SK-N-SH (cell line): ENCODE data around the gene ZIC5. TPM values are rescaled to one million over a fixed set of nuclear protein-coding genes. Genes with fewer than 3 reads are reported as not detected.

ENCODE experiments used
- CTCF ChIA-PET: fragments of 300-600, 350-600 bp; formaldehyde crosslinking; extraction: SDS; loops from one replicate; lab custom pipeline; 2021; lab: Yijun Ruan, JAX
- POLR2A ChIA-PET: fragments of 350-600 bp; sonication (Branson Sonifier 250); formaldehyde crosslinking; extraction: SDS; loops from one replicate; lab custom pipeline; 2020; ENCODE audit warnings: antibody characterized with exemption, inconsistent platforms; lab: Yijun Ruan, JAX
- DNase-seq: peaks from one replicate; pipeline ENCODE4 v3.0.0; 2012
- H2AFZ ChIP-seq: fragments of 200-600 bp; sonication (generic); 2 replicates; pipeline ENCODE4 v1.8.1; 2016; ENCODE audit warnings: antibody characterized with exemption, mild to moderate bottlenecking, low read depth
- H3F3A ChIP-seq: fragments of 200-600 bp; sonication (generic); replicated peaks from 2 replicates; pipeline ENCODE3; 2016; ENCODE audit warnings: antibody characterized with exemption, mild to moderate bottlenecking; ENCODE audit not compliant: insufficient read depth
- H3K27ac ChIP-seq, 2 experiments: fragments of 200-500 bp in 1 of 2; fragments of 200-600 bp in 1 of 2; sonication (Bioruptor generic) in 1 of 2; sonication (generic), shearing (Covaris generic) in 1 of 2; 2 replicates each; pipeline versions ENCODE4 v1.5.1 to v1.6.1; 2014 to 2016; ENCODE audit warnings: low read depth in 2 of 2, inconsistent platforms in 1 of 2, low read length in 1 of 2, mild to moderate bottlenecking in 1 of 2, mixed read lengths in 1 of 2
- H3K27me3 ChIP-seq: fragments of 200-600 bp; sonication (generic), shearing (Covaris generic); 2 replicates; pipeline ENCODE4 v1.6.1; 2016; ENCODE audit warnings: mixed run types; ENCODE audit not compliant: insufficient read depth
- H3K36me3 ChIP-seq, 2 experiments: fragments of 200-500 bp in 1 of 2; fragments of 200-600 bp in 1 of 2; sonication (Bioruptor generic) in 1 of 2; sonication (generic) in 1 of 2; replicated peaks in 1 of 2; 2 replicates each; pipeline versions ENCODE3 to v1.5.1; 2014 to 2016; ENCODE audit warnings: low read length in 1 of 2, mild to moderate bottlenecking in 1 of 2; ENCODE audit not compliant: insufficient read depth in 2 of 2, control insufficient read depth in 1 of 2
- H3K4me1 ChIP-seq, 2 experiments: fragments of 200-500 bp in 1 of 2; fragments of 200-600 bp in 1 of 2; sonication (Bioruptor generic) in 1 of 2; sonication (generic), shearing (Covaris generic) in 1 of 2; 2 replicates each; pipeline versions ENCODE4 v1.5.1 to v1.6.1; 2014 to 2016; ENCODE audit warnings: low read depth in 1 of 2, low read length in 1 of 2, mixed run types in 1 of 2; ENCODE audit not compliant: insufficient read depth in 2 of 2, control insufficient read depth in 1 of 2
- H3K4me2 ChIP-seq: fragments of 200-600 bp; sonication (generic), shearing (Covaris generic); 2 replicates; pipeline ENCODE4 v1.6.1; 2017; ENCODE audit warnings: mixed run types
- H3K4me3 ChIP-seq, 2 experiments: fragments of 200-500 bp in 1 of 2; fragments of 200-600 bp in 1 of 2; sonication (Bioruptor generic) in 1 of 2; sonication (generic), shearing (Covaris generic) in 1 of 2; 2 replicates each; pipeline versions ENCODE4 v1.5.1 to v1.8.1; 2014 to 2016; ENCODE audit warnings: low read depth in 2 of 2, inconsistent platforms in 1 of 2, low read length in 1 of 2, mild to moderate bottlenecking in 1 of 2, mixed read lengths in 1 of 2, moderate library complexity in 1 of 2
- H3K79me2 ChIP-seq: fragments of 200-600 bp; sonication (generic); 2 replicates; pipeline ENCODE4 v1.8.1; 2017; ENCODE audit warnings: mild to moderate bottlenecking; ENCODE audit not compliant: insufficient read depth
- H3K9ac ChIP-seq: fragments of 200-600 bp; sonication (generic); 2 replicates; pipeline ENCODE4 v1.6.1; 2017; ENCODE audit warnings: mixed run types
- H3K9me2 ChIP-seq: fragments of 200-600 bp; sonication (generic); 2 replicates; pipeline ENCODE4 v1.6.1; 2017; ENCODE audit warnings: mixed run types
- H3K9me3 ChIP-seq: fragments of 200-600 bp; sonication (generic); 2 replicates; pipeline ENCODE4 v1.6.1; 2017; ENCODE audit warnings: mixed run types, mild to moderate bottlenecking, moderate library complexity
- H4K20me1 ChIP-seq: fragments of 200-600 bp; sonication (generic); 2 replicates; pipeline ENCODE4 v1.6.1; 2017; ENCODE audit warnings: mild to moderate bottlenecking, mixed run types; ENCODE audit not compliant: insufficient read depth
- EZH2phosphoT487 ChIP-seq: fragments of 200-600 bp; sonication (generic); IDR thresholded peaks from 2 replicates; pipeline ENCODE4 v1.6.1; 2017; ENCODE audit warnings: low read depth, mixed run types, mild to moderate bottlenecking, antibody characterized with exemption, moderate library complexity, borderline replicate concordance
- JUND ChIP-seq: IDR thresholded peaks from 2 replicates; pipeline ENCODE4 v1.4.0; 2012
- NFIC ChIP-seq: IDR thresholded peaks from 2 replicates; pipeline ENCODE4 v1.4.0; 2012; ENCODE audit warnings: borderline replicate concordance
- RAD21 ChIP-seq: IDR thresholded peaks from 2 replicates; pipeline ENCODE4 v1.6.1; 2012; ENCODE audit warnings: mild to moderate bottlenecking, low read length
- YY1 ChIP-seq: IDR thresholded peaks from 2 replicates; pipeline ENCODE4 v1.4.0; 2012; ENCODE audit warnings: low read depth, mild to moderate bottlenecking
- WGBS: methylation state at CpG from one replicate; pipeline ENCODE4 v1.1.6; 2017; ENCODE audit warnings: low lambda C conversion rate; 5-methylcytosine and 5-hydroxymethylcytosine counted together
- polyA plus RNA-seq, 3 experiments: library from polyadenylated mRNA; depleted of rRNA; stranded (reverse); fragments of >200 nt; gene quantifications; 2 replicates each; pipeline ENCODE4 v1.2.3, GENCODE V29; 2012

Gene ZIC5
- polyA plus RNA-seq, 1 of the 3 experiments (the other 2 are of a cell fraction), result not detected

GRCh38 chr13:99985241-99985874 lies 13.8 kb upstream of the ZIC5 start:
- H3K27me3 ChIP-seq, result peaks cover 83% of the 10 kb centered on the region
- H3K9ac ChIP-seq, result no peak overlapping the region
- POLR2A ChIA-PET, result no interaction called here
- WGBS, result 17% methylated on average over 4 of the region's 55 CpGs
- no peaks in the 10 kb centered on the region for H3K36me3 ChIP-seq
- CTCF ChIA-PET, result interaction anchor here (1.3 to 3.8 kb wide), 3 partner anchors 11 to 529 kb away, joined by 3 to 24 read pairs (median 7); no protein-coding TSS in a partner anchor
- peaks cover 38% of the 10 kb centered on the region for H4K20me1 ChIP-seq
- H3F3A ChIP-seq, result peaks cover 4% of the 10 kb centered on the region
- no peak overlapping the region for H3K4me3 ChIP-seq
- no peaks in the 10 kb centered on the region for H3K79me2 ChIP-seq
- 0 out of 2 replicates have a peak, but pooled peaks have one; percentile 12 for TF ChIP-seq EZH2phosphoT487
- TF ChIP-seq JUND, result no peak
- no peaks in the 10 kb centered on the region for H3K9me3 ChIP-seq
- H3K4me1 ChIP-seq, result no peaks in the 10 kb centered on the region; a peak in 1 of 4 replicates
- no peak overlapping the region for H3K4me2 ChIP-seq
- H3K9me2 ChIP-seq, result no peaks in the 10 kb centered on the region
- no peak overlapping the region for H2AFZ ChIP-seq
- DNase-seq, result no peak
- H3K27ac ChIP-seq, result no peak overlapping the region

GRCh38 chr13:99984461-99985240 lies 13.1 kb upstream of the ZIC5 start:
- Histone ChIP-seq H3F3A (peaks cover 4% of the 10 kb centered on the region), H3K36me3 (no peaks in the 10 kb centered on the region), H3K9me3 (no peaks in the 10 kb centered on the region), H3K27ac (no peak overlapping the region), H3K27me3 (peaks cover 83% of the 10 kb centered on the region), H3K4me1 (no peaks in the 10 kb centered on the region; a peak in 1 of 4 replicates), H3K9me2 (no peaks in the 10 kb centered on the region), H2AFZ (no peak overlapping the region), H3K9ac (no peak overlapping the region), H3K4me3 (no peak overlapping the region), H3K79me2 (no peaks in the 10 kb centered on the region), H3K4me2 (no peak overlapping the region), H4K20me1 (peaks cover 33% of the 10 kb centered on the region)
- 15% methylated on average over 35 of the region's 44 CpGs for WGBS
- POLR2A ChIA-PET, result no interaction called here
- CTCF ChIA-PET, result interaction anchor here (1.6 to 3.8 kb wide), 3 partner anchors 11 to 530 kb away, joined by 7 to 24 read pairs (median 8); no protein-coding TSS in a partner anchor
- TF ChIP-seq EZH2phosphoT487, result peak; percentile 83
- TF ChIP-seq RAD21, result no peak
- DNase-seq, result peak; percentile 55

GRCh38 chr13:99983499-99984401 lies 12.2 kb upstream of the ZIC5 start:
- Histone ChIP-seq H3K9me2 (no peaks in the 10 kb centered on the region), H3K9me3 (no peaks in the 10 kb centered on the region)
- no peak for TF ChIP-seq NFIC
- TF ChIP-seq YY1, result no peak
- TF ChIP-seq EZH2phosphoT487, result peak; percentile 7; the same call in 1 of the 2 replicates
- TF ChIP-seq, all 33 proteins: peak for 1
- 13% methylated on average over 37 of the region's 42 CpGs for WGBS
- H3K27me3 ChIP-seq, result peaks cover 83% of the 10 kb centered on the region
- H3K79me2 ChIP-seq, result no peaks in the 10 kb centered on the region
- H4K20me1 ChIP-seq, result peaks cover 32% of the 10 kb centered on the region
- H3K27ac ChIP-seq, result no peak overlapping the region
- H2AFZ ChIP-seq, result no peak overlapping the region
- no peak overlapping the region for H3K9ac ChIP-seq
- no peak overlapping the region for H3K4me3 ChIP-seq
- DNase-seq, result peak; percentile 31
- ChIA-PET POLR2A (no interaction called here), CTCF (interaction anchor here (0.9 to 3.8 kb wide), 4 partner anchors 10 to 531 kb away, joined by 3 to 24 read pairs (median 8); no protein-coding TSS in a partner anchor)
- no peaks in the 10 kb centered on the region; a peak in 1 of 4 replicates for H3K4me1 ChIP-seq
- peaks cover 4% of the 10 kb centered on the region for H3F3A ChIP-seq
- H3K4me2 ChIP-seq, result no peak overlapping the region
- no peaks in the 10 kb centered on the region for H3K36me3 ChIP-seq
